Measurements from ENCODE around the gene LRRC4C. TPM values are rescaled to one million over a fixed set of nuclear protein-coding genes. Genes with fewer than 3 reads are reported as not detected.

The LRRC4C gene
- total and polyA plus RNA-seq, 11 donors: 0.08 to 1.2 (median 0.48) TPM; not detected in 1

GRCh38 chr11:41457216-41458014, 2.0 kb downstream of the LRRC4C start:
- 39 to 50% (median 48%) methylated on average over 3 of the region's 3 CpGs for WGBS, 4 donors
- intact Hi-C loops (cut with DNase I): loop anchor here in 3 of 10 donors (5.0 to 10.0 kb wide), 3 partner anchors 1065 to 1827 kb away; no protein-coding TSS in a partner anchor

GRCh38 chr11:41456269-41456668, 3.2 kb downstream of the LRRC4C start:
- Histone ChIP-seq H3K9me3 (no peaks in the 10 kb centered on the region), H3K4me1 (no peaks in the 10 kb centered on the region), H3K27me3 (peaks cover 0 to 41% (median 9%) of the 10 kb centered on the region in 9 donors), H3K36me3 (no peaks in the 10 kb centered on the region), H3K27ac (no peak overlapping the region), H3K4me3 (no peak overlapping the region)
- ATAC-seq (no peak), DNase-seq (no peak)
- intact Hi-C loops (cut with DNase I): loop anchor here in 3 of 10 donors (5.0 to 10.0 kb wide), 3 partner anchors 1066 to 1829 kb away; no protein-coding TSS in a partner anchor
- 27 to 42% (median 38%) methylated on average over 1 of the region's 1 CpG for WGBS, 4 donors
- TF ChIP-seq POLR2A (IDR thresholded peaks at IDR 0.05) (no peak), CTCF (IDR thresholded peaks at IDR 0.05) (no peak)

More at GRCh38 chr11:41457216-41458014, 2.0 kb downstream of the LRRC4C start:
- Histone ChIP-seq H3K4me3 (no peak overlapping the region), H3K4me1 (no peaks in the 10 kb centered on the region), H3K36me3 (no peaks in the 10 kb centered on the region), H3K27me3 (peaks cover 0 to 41% (median 9%) of the 10 kb centered on the region in 9 donors), H3K27ac (no peak overlapping the region), H3K9me3 (no peaks in the 10 kb centered on the region)
- no peak for TF ChIP-seq POLR2A (IDR thresholded peaks at IDR 0.05)
- no peak for TF ChIP-seq CTCF (IDR thresholded peaks at IDR 0.05)
- DNase-seq (no peak), ATAC-seq (no peak)

GRCh38 chr11:41451011-41451410, 8.4 kb downstream of the LRRC4C start:
- Histone ChIP-seq H3K4me1 (no peaks in the 10 kb centered on the region), H3K9me3 (no peaks in the 10 kb centered on the region), H3K27me3 (peaks cover 0 to 9% (median 0%) of the 10 kb centered on the region in 9 donors), H3K4me3 (no peak overlapping the region), H3K27ac (no peak overlapping the region), H3K36me3 (no peaks in the 10 kb centered on the region)
- ATAC-seq (no peak), DNase-seq (no peak)
- 71 to 76% (median 72%) methylated on average over 3 of the region's 3 CpGs for WGBS, 4 donors
- TF ChIP-seq POLR2A (IDR thresholded peaks at IDR 0.05) (no peak), CTCF (IDR thresholded peaks at IDR 0.05) (no peak)
- intact Hi-C loops (cut with DNase I): loop anchor here in 2 of 10 donors (10.0 kb wide), 2 partner anchors 1074 to 1834 kb away; no protein-coding TSS in a partner anchor

- H3K4me1 ChIP-seq: no peaks in the 10 kb centered on the region
- TF ChIP-seq CTCF (IDR thresholded peaks at IDR 0.05): no peak
- TF ChIP-seq POLR2A (IDR thresholded peaks at IDR 0.05): no peak
- 42 to 52% (median 47%) methylated on average over 2 of the region's 2 CpGs for WGBS, 4 donors
- no peak overlapping the region for H3K4me3 ChIP-seq
- intact Hi-C loops (cut with DNase I): loop anchor here in 2 of 10 donors (5.0 to 10.0 kb wide), 3 partner anchors 877 to 1835 kb away; no protein-coding TSS in a partner anchor
- no peaks in the 10 kb centered on the region for H3K36me3 ChIP-seq
- no peak for DNase-seq
- peaks cover 0 to 7% (median 0%) of the 10 kb centered on the region in 9 donors for H3K27me3 ChIP-seq
- H3K9me3 ChIP-seq: no peaks in the 10 kb centered on the region
- ATAC-seq: no peak
- no peak overlapping the region for H3K27ac ChIP-seq
These were observed 9.9 kb downstream of the LRRC4C start for GRCh38 chr11:41449483-41450050.

Data from heart left ventricle (tissue), 16 donors.